GM18502 (cell line): ENCODE data around the gene OR51I2.

Experiments
- ATAC-seq: cut with Tn5 transposase; IDR thresholded peaks from one replicate; pipeline ENCODE4 v1.9.1; 2021; ENCODE audit warnings: mild to moderate bottlenecking; ENCODE audit not compliant: unreplicated experiment, poor library complexity

The OR51I2 gene

GRCh38 chr11:5504403-5504921 is 55.3 kb downstream of the OR51I2 start:
- ATAC-seq = no peak

DNA sequence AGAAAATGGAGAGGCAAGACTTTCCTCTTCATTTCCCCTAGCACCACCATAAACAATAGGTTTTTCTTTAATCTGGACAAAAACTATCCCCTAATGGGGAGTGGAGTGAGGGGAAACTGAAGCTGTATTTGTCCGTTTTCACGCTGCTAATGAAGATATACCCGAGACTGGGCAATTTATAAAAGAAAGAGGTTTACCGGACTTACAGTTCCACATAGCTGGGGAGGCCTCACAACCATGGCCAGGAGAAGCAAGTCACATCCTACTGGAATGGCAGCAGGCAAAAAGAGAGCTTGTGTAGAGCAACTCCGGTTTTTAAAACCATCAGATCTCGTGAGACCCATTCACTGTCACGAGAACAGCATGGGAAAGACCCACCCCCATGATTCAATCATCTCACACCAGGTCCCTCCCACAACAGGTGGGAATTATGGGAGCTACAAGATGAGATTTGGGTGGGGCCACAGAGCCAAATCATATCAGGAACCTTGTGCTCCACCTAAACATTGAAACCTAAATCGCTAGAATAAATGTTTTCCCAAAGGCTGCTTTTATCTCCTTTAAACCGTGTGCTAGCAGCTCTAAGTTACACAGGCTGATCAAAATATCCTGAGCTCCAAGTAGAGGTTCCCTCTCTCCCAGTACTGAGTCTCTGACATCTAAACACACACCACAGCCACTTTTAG is 56.4 kb downstream of the OR51I2 start:
- no peak for ATAC-seq
